Ramos (cell line): ENCODE results near the gene NOXA1.

Experiments used
- in situ Hi-C: fragments of 300-500 bp; cut with MboI; formaldehyde crosslinking; loops from one replicate; pipeline ENCODE4 v1.14.3; 2022; ENCODE audit warnings: low sequenced_read_pairs; ENCODE audit not compliant: unreplicated experiment

Gene NOXA1

GRCh38 chr9:137449931-137450538, 26.8 kb downstream of the NOXA1 start:
- in situ Hi-C loops = loop anchor here (5.0 to 25.0 kb wide), 3 partner anchors 158 to 663 kb away; partner anchors contain the start of genes CCDC183, ENTPD2, SAPCD2 and TMEM141

- in situ Hi-C loops = loop anchor here (25.0 kb wide), 1 partner anchor 663 kb away; the partner anchor contains the start of genes CCDC183 and TMEM141
These were observed 27.5 kb downstream of the NOXA1 start for GRCh38 chr9:137450539-137451222.

- in situ Hi-C loops = loop anchor here (25.0 kb wide), 1 partner anchor 664 kb away; the partner anchor contains the start of genes CCDC183 and TMEM141
These were observed 28.2 kb downstream of the NOXA1 start for GRCh38 chr9:137451264-137452005.

GRCh38 chr9:137452006-137452760, 29.0 kb downstream of the NOXA1 start:
- in situ Hi-C loops = loop anchor here (25.0 kb wide), 1 partner anchor 665 kb away; the partner anchor contains the start of genes CCDC183 and TMEM141

- in situ Hi-C loops = loop anchor here (25.0 kb wide), 1 partner anchor 666 kb away; the partner anchor contains the start of genes CCDC183 and TMEM141
These were observed 29.8 kb downstream of the NOXA1 start for GRCh38 chr9:137452761-137453642.

GRCh38 chr9:137453643-137454081, 30.5 kb downstream of the NOXA1 start:
- in situ Hi-C loops = loop anchor here (25.0 kb wide), 1 partner anchor 666 kb away; the partner anchor contains the start of genes CCDC183 and TMEM141

- in situ Hi-C loops = loop anchor here (25.0 kb wide), 1 partner anchor 667 kb away; the partner anchor contains the start of genes CCDC183 and TMEM141
These were observed 31.0 kb downstream of the NOXA1 start for GRCh38 chr9:137454145-137454596.

- in situ Hi-C loops = loop anchor here (25.0 kb wide), 1 partner anchor 667 kb away; the partner anchor contains the start of genes CCDC183 and TMEM141
These were observed 31.6 kb downstream of the NOXA1 start for GRCh38 chr9:137454597-137455358.

- in situ Hi-C loops = loop anchor here (25.0 kb wide), 1 partner anchor 668 kb away; the partner anchor contains the start of genes CCDC183 and TMEM141
These were observed 32.3 kb downstream of the NOXA1 start for GRCh38 chr9:137455359-137455991.

GRCh38 chr9:137456061-137456863, 33.1 kb downstream of the NOXA1 start:
- in situ Hi-C loops = loop anchor here (25.0 kb wide), 1 partner anchor 669 kb away; the partner anchor contains the start of genes CCDC183 and TMEM141

GRCh38 chr9:137456864-137457405, 33.7 kb downstream of the NOXA1 start:
- in situ Hi-C loops = loop anchor here (25.0 kb wide), 1 partner anchor 670 kb away; the partner anchor contains the start of genes CCDC183 and TMEM141

GRCh38 chr9:137457406-137458193, 34.4 kb downstream of the NOXA1 start:
- in situ Hi-C loops = loop anchor here (25.0 kb wide), 1 partner anchor 670 kb away; the partner anchor contains the start of genes CCDC183 and TMEM141

GRCh38 chr9:137458194-137459151, 35.3 kb downstream of the NOXA1 start:
- in situ Hi-C loops = loop anchor here (25.0 kb wide), 1 partner anchor 671 kb away; the partner anchor contains the start of genes CCDC183 and TMEM141

GRCh38 chr9:137459152-137459600, 36.0 kb downstream of the NOXA1 start, which contains the start of gene NSMF:
Gene NSMF (minus strand): TSS chr9:137459334. CDS start chr9:137459102, 232 bp downstream.
- in situ Hi-C loops = loop anchor here (25.0 kb wide), 1 partner anchor 672 kb away; the partner anchor contains the start of genes CCDC183 and TMEM141
